GM21786 (cell line): ENCODE results near the gene KRTAP4-4.

Experiments
- ATAC-seq: cut with Tn5 transposase; IDR thresholded peaks from one replicate; pipeline ENCODE4 v1.9.1; 2021; ENCODE audit not compliant: unreplicated experiment

The KRTAP4-4 gene

GRCh38 chr17:41111151-41111885 is 49.2 kb downstream of the KRTAP4-4 start:
- ATAC-seq = no peak
